Naive thymus-derived CD8-positive, alpha-beta T cell (primary cell): ENCODE measurements around the gene LRRTM2. TPM values are rescaled to one million over a fixed set of nuclear protein-coding genes. Genes with fewer than 3 reads are reported as not detected.
A peak's percentile ranks its signal among the peaks of the same experiment; 100 is the strongest.

ENCODE experiments used
- ATAC-seq, 2 donors: fragments of 150-1000 bp; cut with Tn5 transposase in 1 of 2; sonication (Bioruptor Pico), chemical (Tn5 transposase) in 1 of 2; 1 replicate in 1 of 2; 2 replicates in 1 of 2; pipeline ENCODE4 v1.10.0; 2021; ENCODE audit warnings: mild to moderate bottlenecking in 2 of 2, moderate library complexity in 2 of 2
- POLR2A ChIA-PET: fragments of 350-600 bp; sonication (Branson Sonifier 250); formaldehyde crosslinking; loops from one replicate; lab custom pipeline; 2021; ENCODE audit warnings: antibody characterized with exemption; lab: Charles Lee
- DNase-seq, 10 donors: peaks; one replicate each; pipeline versions ENCODE4 v3.0.0 to v3.0.0-alpha.2; 2020 to 2022
- H3K27ac Mint-ChIP-seq, 10 donors: one replicate each; pipeline ENCODE4 v1.8.0; 2020 to 2022; ENCODE audit warnings: mild to moderate bottlenecking in 10 of 10, mixed read lengths in 10 of 10, moderate library complexity in 4 of 10, inconsistent platforms in 1 of 10
- H3K27me3 Mint-ChIP-seq, 5 donors: one replicate each; pipeline ENCODE4 v1.8.0; 2021 to 2022; ENCODE audit warnings: mixed read lengths in 5 of 5
- H3K36me3 Mint-ChIP-seq, 3 donors: one replicate each; pipeline ENCODE4 v1.8.0; 2020 to 2022; ENCODE audit warnings: mixed read lengths in 3 of 3, mild to moderate bottlenecking in 2 of 3, inconsistent platforms in 1 of 3
- H3K4me1 Mint-ChIP-seq, 4 donors: one replicate each; pipeline ENCODE4 v1.8.0; 2021 to 2022; ENCODE audit warnings: mixed read lengths in 4 of 4
- H3K4me3 Mint-ChIP-seq, 10 donors: one replicate each; pipeline ENCODE4 v1.8.0; 2020 to 2022; ENCODE audit warnings: mild to moderate bottlenecking in 10 of 10, mixed read lengths in 10 of 10, moderate library complexity in 6 of 10, inconsistent platforms in 1 of 10
- H3K9me3 Mint-ChIP-seq, 9 donors: one replicate each; pipeline ENCODE4 v1.8.0; 2020 to 2022; ENCODE audit warnings: mixed read lengths in 9 of 9, mild to moderate bottlenecking in 3 of 9, inconsistent platforms in 1 of 9, moderate library complexity in 1 of 9
- polyA plus RNA-seq, 3 donors: library from polyadenylated mRNA; unstranded; fragments of 300-500 nt; fragmentation: Illumina TruSeq; gene quantifications; one replicate each; pipeline ENCODE4 v1.2.3, GENCODE V29; 2021
- total RNA-seq, 8 experiments: library from RNA in 2 of 8; stranded (reverse) in 2 of 8; gene quantifications; one replicate each; pipeline ENCODE4 v1.2.3 and lab custom pipeline; 2021 to 2026

Gene LRRTM2
- total and polyA plus RNA-seq, 5 experiments from 2014 or later, result not detected

GRCh38 chr5:138876811-138877210, 1.7 kb upstream of the LRRTM2 start:
- ATAC-seq, result no peak
- no peak for DNase-seq
- H3K36me3 Mint-ChIP-seq, result peaks cover 0 to 5% (median 0%) of the 10 kb centered on the region in 3 donors

DNA sequence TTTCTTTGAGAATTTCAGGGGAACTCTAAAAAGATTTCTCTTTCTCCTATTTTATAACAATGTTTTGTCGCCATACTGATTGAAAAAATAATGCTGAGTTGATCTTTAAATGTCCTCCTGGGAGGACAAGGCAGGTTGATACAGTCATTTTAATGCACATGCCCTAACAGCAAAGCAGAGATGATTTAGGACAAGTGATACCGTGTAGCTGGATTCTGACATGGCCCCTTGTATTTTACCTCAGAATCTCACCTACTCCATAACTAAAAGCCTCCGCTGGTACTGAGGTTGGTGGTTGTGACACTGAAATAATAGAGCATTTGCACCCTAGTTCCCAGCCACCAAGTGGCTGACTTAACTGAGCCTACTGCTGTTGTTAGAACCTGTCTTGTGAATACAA, 811 bp upstream of the LRRTM2 start:
- DNase-seq (no peak), ATAC-seq (no peak)
- Mint-ChIP-seq H3K4me3 (no peak overlapping the region), H3K27me3 (peaks cover 5 to 51% (median 30%) of the 10 kb centered on the region in 5 donors), H3K4me1 (peaks cover 7 to 13% (median 12%) of the 10 kb centered on the region in 4 donors), H3K36me3 (peaks cover 0 to 5% (median 0%) of the 10 kb centered on the region in 3 donors), H3K9me3 (peaks cover 0 to 4% (median 0%) of the 10 kb centered on the region in 9 donors), H3K27ac (no peak overlapping the region)
- POLR2A ChIA-PET, result no interaction called here

More at GRCh38 chr5:138876811-138877210, 1.7 kb upstream of the LRRTM2 start:
- Mint-ChIP-seq H3K4me3 (no peak overlapping the region), H3K4me1 (peaks cover 3 to 7% (median 6%) of the 10 kb centered on the region in 4 donors), H3K9me3 (peaks cover 0 to 4% (median 0%) of the 10 kb centered on the region in 9 donors), H3K27me3 (peaks cover 3 to 57% (median 28%) of the 10 kb centered on the region in 5 donors), H3K27ac (no peak overlapping the region)
- POLR2A ChIA-PET, result no interaction called here

DNA sequence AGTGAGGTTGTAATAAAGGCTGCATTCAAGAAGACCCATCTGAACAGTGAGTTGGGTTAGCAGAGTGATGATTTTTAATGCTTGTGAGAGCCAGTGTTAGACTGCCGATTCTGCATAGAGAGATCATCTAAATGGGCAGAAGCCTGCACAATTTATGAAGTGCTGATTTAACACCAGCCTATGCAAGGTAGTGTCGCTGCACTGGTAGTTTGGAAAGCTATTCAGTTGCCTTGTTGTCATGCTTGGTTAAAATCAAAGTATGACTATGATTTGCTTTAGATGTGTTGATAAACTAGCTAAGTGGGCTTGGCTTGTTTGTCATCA, 379 bp upstream of the LRRTM2 start:
- ATAC-seq (no peak), DNase-seq (no peak)
- Mint-ChIP-seq H3K27ac (no peak overlapping the region), H3K36me3 (peaks cover 0 to 5% (median 0%) of the 10 kb centered on the region in 3 donors), H3K9me3 (peaks cover 0 to 4% (median 0%) of the 10 kb centered on the region in 9 donors), H3K4me1 (peaks cover 7 to 13% (median 12%) of the 10 kb centered on the region in 4 donors), H3K27me3 (peaks cover 4 to 51% (median 28%) of the 10 kb centered on the region in 5 donors), H3K4me3 (no peak overlapping the region)
- POLR2A ChIA-PET, result no interaction called here

DNA sequence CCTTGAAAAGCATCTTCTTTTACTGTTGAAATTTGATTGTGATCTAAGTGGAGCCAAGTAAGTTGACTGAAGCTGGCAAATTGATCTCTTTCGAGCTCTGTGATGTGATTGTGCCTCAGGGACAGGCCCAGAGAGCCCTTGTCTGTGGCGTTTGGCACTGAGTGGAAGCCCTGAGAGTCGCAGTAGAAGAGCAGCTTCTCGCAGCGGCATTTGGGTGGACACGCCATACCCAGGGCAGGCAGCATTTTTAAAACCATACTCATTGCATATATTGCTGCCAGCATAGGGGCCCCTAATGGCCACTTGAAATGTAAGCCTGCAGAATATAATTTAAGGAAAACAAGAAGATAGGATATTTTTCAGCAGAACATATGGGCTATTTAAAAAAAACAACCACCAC, 894 bp downstream of the LRRTM2 start:
- POLR2A ChIA-PET, result no interaction called here
- Mint-ChIP-seq H3K9me3 (peaks cover 0 to 4% (median 0%) of the 10 kb centered on the region in 9 donors), H3K4me1 (peaks cover 7 to 13% (median 11%) of the 10 kb centered on the region in 4 donors), H3K27me3 (peaks cover 9 to 54% (median 34%) of the 10 kb centered on the region in 5 donors), H3K4me3 (no peak overlapping the region), H3K27ac (no peak overlapping the region), H3K36me3 (peaks cover 0 to 5% (median 0%) of the 10 kb centered on the region in 3 donors)
- no peak for ATAC-seq
- DNase-seq, result no peak

DNA sequence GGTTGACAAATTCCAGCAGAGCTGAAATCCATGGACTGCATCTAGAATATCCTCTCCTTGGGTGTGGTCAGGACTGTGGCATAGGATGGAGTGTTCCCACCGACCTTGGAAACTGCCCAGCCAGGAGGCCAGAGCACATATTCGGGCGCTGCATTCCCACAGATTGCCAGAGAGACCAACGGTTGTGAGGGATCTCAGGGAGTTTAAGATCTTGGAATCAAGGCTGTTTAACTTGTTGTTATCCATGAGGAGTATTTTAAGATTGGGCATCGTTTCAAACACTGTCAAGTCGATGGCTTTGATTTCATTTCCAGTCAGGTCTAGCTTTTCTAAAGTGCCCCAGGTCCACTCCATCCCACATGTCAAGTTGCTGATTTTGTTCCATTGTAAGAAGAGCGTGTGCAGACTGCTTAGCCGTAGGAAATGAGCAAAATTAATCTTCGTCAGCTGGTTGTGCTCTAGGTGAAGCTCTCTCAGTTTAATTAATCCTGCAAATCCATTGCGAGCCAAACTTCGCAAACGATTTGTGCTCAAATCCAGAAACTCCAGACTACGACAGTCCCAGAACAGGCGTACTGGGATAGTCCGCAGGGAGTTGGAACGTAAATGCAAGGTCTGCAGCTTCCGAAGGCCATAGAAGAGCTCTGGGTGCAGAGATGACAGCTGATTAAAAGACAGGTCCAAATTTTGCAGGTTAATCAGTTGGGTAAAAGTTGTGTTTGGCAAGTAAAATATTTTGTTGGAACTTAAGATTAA, 1.5 kb downstream of the LRRTM2 start:
- Mint-ChIP-seq H3K36me3 (peaks cover 0 to 5% (median 0%) of the 10 kb centered on the region in 3 donors), H3K9me3 (peaks cover 0 to 4% (median 0%) of the 10 kb centered on the region in 9 donors), H3K4me3 (no peak overlapping the region), H3K4me1 (peaks cover 7 to 13% (median 11%) of the 10 kb centered on the region in 4 donors), H3K27ac (no peak overlapping the region), H3K27me3 (peaks cover 9 to 59% (median 34%) of the 10 kb centered on the region in 5 donors)
- DNase-seq (no peak), ATAC-seq (no peak)
- POLR2A ChIA-PET, result interaction anchor here (0.7 kb wide), 1 partner anchor 424 kb away, joined by 3 read pairs; no protein-coding TSS in a partner anchor

DNA sequence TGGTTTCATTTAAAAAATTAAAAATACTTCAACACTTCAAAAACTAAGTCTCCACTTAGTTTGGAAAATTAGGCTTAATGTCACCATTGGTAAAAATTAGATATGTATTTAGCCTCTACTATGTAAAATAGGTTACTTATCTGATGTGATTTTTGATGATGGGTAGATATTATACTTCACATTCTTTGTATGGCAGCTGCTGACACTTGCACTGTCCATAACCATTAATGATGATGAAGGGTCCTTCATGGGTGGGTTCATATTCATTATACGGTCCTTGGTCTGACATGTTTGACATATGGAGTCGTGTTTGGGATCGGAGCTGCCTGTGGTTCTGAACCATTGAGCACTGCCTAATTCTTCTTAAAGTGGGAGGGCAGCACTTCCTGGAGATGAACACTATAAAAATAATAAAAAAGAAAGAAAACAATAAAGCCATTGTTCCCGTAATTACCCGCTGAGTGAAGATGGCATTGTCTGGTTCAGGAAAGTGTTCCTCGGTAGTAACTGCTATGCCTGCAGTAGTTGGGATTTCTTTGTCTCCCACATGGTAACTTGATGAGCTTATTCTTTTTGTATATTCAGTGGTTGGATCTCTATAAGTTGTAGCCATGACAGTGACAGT, 2.2 kb downstream of the LRRTM2 start:
- H3K36me3 Mint-ChIP-seq, result peaks cover 0 to 5% (median 0%) of the 10 kb centered on the region in 3 donors
- DNase-seq (no peak), ATAC-seq (no peak)
- POLR2A ChIA-PET, result interaction anchor here (0.7 kb wide), 1 partner anchor 424 kb away, joined by 3 read pairs; no protein-coding TSS in a partner anchor
- H3K9me3 Mint-ChIP-seq, result peaks cover 0 to 4% (median 0%) of the 10 kb centered on the region in 9 donors
- H3K4me3 Mint-ChIP-seq, result no peak overlapping the region
- H3K27ac Mint-ChIP-seq, result no peak overlapping the region
- peaks cover 11 to 59% (median 34%) of the 10 kb centered on the region in 5 donors for H3K27me3 Mint-ChIP-seq
- peaks cover 7 to 13% (median 11%) of the 10 kb centered on the region in 4 donors for H3K4me1 Mint-ChIP-seq

GRCh38 chr5:138870611-138871010, 4.5 kb downstream of the LRRTM2 start:
- Mint-ChIP-seq H3K9me3 (peaks cover 0 to 2% (median 0%) of the 10 kb centered on the region in 9 donors), H3K36me3 (peaks cover 0 to under 1% (median 0%) of the 10 kb centered on the region in 3 donors), H3K4me1 (peaks cover 7 to 13% (median 11%) of the 10 kb centered on the region in 4 donors), H3K27me3 (peaks cover 11 to 51% (median 27%) of the 10 kb centered on the region in 5 donors), H3K27ac (no peak overlapping the region), H3K4me3 (no peak overlapping the region)
- POLR2A ChIA-PET, result no interaction called here
- DNase-seq (no peak), ATAC-seq (no peak)

DNA sequence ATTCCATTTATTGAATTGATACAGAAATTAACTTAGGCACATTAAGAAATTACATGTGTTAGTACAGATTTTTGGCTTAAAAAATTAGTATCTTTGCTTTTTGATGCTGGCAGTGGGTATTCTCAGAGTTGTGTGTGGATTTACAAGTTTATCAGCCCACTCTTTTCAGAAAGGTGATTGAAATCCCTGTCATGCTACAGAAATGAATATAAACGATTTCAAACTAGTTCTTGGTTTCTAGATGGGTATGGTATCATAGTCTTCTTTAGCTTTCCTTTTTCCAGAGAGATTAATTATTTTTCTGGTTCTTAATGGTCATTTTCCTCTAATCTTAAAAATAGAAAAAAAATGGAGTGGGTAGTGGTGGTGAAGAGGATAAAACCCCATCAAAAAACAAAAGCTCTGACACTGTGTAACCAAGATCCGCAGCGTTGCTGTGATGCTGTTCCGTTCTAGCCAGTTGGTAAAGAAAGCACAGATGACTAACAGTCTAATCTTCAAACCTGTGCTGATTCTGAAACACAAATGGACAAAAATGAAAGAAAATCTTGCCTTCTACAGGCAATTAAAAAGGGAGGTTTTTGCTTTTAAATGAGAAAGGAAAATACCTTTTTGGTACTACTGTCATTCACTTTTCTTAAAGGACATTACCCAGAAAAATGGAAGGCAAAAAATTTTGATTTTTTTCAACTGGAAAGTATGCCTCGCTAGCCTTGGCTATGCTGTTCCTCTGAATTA, 5.2 kb downstream of the LRRTM2 start:
- POLR2A ChIA-PET, result no interaction called here
- ATAC-seq (no peak), DNase-seq (no peak)
- H3K4me3 Mint-ChIP-seq, result no peak overlapping the region
- peaks cover 11 to 46% (median 24%) of the 10 kb centered on the region in 5 donors for H3K27me3 Mint-ChIP-seq
- no peak overlapping the region for H3K27ac Mint-ChIP-seq
- H3K36me3 Mint-ChIP-seq, result peaks cover 0 to 7% (median 0%) of the 10 kb centered on the region in 3 donors
- H3K9me3 Mint-ChIP-seq, result peaks cover 0 to 5% (median 0%) of the 10 kb centered on the region in 9 donors
- peaks cover 7 to 13% (median 11%) of the 10 kb centered on the region in 4 donors for H3K4me1 Mint-ChIP-seq

DNA sequence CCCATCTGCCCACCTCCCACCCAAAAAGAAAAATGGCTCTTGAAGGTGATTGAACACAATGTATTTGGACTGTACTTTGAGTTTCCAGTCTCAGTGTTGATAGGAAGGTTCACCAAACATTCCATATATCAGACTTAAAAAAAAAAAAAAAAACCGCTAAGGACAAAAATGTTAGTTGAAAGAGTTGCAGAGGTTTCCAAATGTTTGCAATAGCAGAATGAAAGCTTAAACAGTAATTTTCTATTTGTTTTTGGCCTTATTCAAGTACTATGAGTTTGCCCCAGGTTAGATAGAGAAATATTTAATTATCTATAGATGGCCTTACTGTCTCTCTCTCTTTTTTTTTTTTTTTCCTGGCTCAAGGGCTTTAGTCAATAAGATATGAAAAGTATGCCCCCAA, 6.1 kb downstream of the LRRTM2 start:
- H3K27me3 Mint-ChIP-seq, result peaks cover 11 to 48% (median 21%) of the 10 kb centered on the region in 5 donors
- H3K36me3 Mint-ChIP-seq, result peaks cover 0 to 16% (median 5%) of the 10 kb centered on the region in 3 donors
- peaks cover 7 to 13% (median 11%) of the 10 kb centered on the region in 4 donors for H3K4me1 Mint-ChIP-seq
- ATAC-seq (no peak), DNase-seq (no peak)
- peaks cover 0 to 12% (median 5%) of the 10 kb centered on the region in 9 donors for H3K9me3 Mint-ChIP-seq
- no peak overlapping the region for H3K27ac Mint-ChIP-seq
- POLR2A ChIA-PET, result no interaction called here
- no peak overlapping the region for H3K4me3 Mint-ChIP-seq

DNA sequence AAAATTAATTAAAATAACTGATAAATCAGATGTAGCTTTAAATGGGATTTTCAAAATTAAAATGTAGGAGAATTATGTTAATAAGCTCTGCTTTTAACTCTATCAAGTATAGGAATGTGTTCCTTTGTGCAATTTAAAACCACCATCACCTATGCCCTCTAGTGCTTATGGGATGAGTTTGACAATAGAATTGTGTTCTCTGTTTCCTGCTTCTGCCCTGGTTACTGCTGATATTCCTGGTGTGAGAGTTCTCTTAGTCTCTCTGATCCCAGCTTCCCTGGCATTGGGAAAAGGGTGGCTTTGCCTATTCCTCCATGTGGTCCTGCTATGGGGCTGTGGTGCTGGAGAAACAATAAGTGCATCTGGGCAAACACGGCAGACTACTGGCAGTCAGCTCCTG, 8.1 kb downstream of the LRRTM2 start:
- Mint-ChIP-seq H3K27ac (no peak overlapping the region), H3K36me3 (peaks cover 0 to 16% (median 12%) of the 10 kb centered on the region in 3 donors), H3K27me3 (peaks cover 10 to 35% (median 14%) of the 10 kb centered on the region in 5 donors), H3K4me1 (peaks cover 4 to 9% (median 7%) of the 10 kb centered on the region in 4 donors), H3K4me3 (no peak overlapping the region), H3K9me3 (peaks cover 0 to 30% (median 11%) of the 10 kb centered on the region in 9 donors)
- ATAC-seq (no peak), DNase-seq (no peak)
- POLR2A ChIA-PET, result no interaction called here

- no peak for DNase-seq
- Mint-ChIP-seq H3K27me3 (peaks cover 0 to 12% (median 4%) of the 10 kb centered on the region in 5 donors), H3K4me1 (peaks cover 0 to 16% (median 3%) of the 10 kb centered on the region in 4 donors), H3K27ac (peak overlapping the region in 1 of 10 donors; percentile 63), H3K9me3 (no peaks in the 10 kb centered on the region), H3K36me3 (no peaks in the 10 kb centered on the region), H3K4me3 (no peak overlapping the region)
- no peak for ATAC-seq
- POLR2A ChIA-PET, result no interaction called here
Measured at GRCh38 chr5:138853132-138853531, 22.0 kb downstream of the LRRTM2 start.

GRCh38 chr5:138850865-138851435, 24.2 kb downstream of the LRRTM2 start:
- POLR2A ChIA-PET, result no interaction called here
- DNase-seq, result no peak
- no peak for ATAC-seq
- no peak overlapping the region for H3K4me3 Mint-ChIP-seq
- H3K27me3 Mint-ChIP-seq, result peaks cover 0 to 12% (median 7%) of the 10 kb centered on the region in 5 donors
- H3K9me3 Mint-ChIP-seq, result no peaks in the 10 kb centered on the region
- peaks cover 0 to 20% (median 3%) of the 10 kb centered on the region in 4 donors for H3K4me1 Mint-ChIP-seq
- H3K36me3 Mint-ChIP-seq, result no peaks in the 10 kb centered on the region
- H3K27ac Mint-ChIP-seq, result no peak overlapping the region
